ENCODE measurements around the gene EGFL8.
"Not testable (repeated sequence)": the region's sequence is repeated elsewhere in the genome, so short reads cannot be mapped to it uniquely, and the experiment has no call there.

The EGFL8 gene

GRCh38 chr6:32183483-32184083 is 19.2 kb downstream of the EGFL8 start:
- no peak for DNase-seq (ENCODE audit: low read depth in 2 of 2)

- no peak for DNase-seq (ENCODE audit: low read depth in 2 of 2)
Observed at GRCh38 chr6:32184084-32184640, 19.8 kb downstream of the EGFL8 start, which contains the start of gene AGER. TSS of gene AGER (minus strand) at chr6:32184253. CDS start at chr6:32184222, 31 bp downstream.

GRCh38 chr6:32185681-32186131 is 21.3 kb downstream of the EGFL8 start:
- peak in 1 of 2 experiments; percentile 42 for DNase-seq (ENCODE audit: low read depth in 2 of 2)

- not testable (repeated sequence) for DNase-seq (ENCODE audit: low read depth in 2 of 2)
Observed at GRCh38 chr6:32186151-32186840, 21.9 kb downstream of the EGFL8 start.

- no peak for DNase-seq (ENCODE audit: low read depth in 2 of 2)
Observed at GRCh38 chr6:32187009-32187709, 22.8 kb downstream of the EGFL8 start.

DNA sequence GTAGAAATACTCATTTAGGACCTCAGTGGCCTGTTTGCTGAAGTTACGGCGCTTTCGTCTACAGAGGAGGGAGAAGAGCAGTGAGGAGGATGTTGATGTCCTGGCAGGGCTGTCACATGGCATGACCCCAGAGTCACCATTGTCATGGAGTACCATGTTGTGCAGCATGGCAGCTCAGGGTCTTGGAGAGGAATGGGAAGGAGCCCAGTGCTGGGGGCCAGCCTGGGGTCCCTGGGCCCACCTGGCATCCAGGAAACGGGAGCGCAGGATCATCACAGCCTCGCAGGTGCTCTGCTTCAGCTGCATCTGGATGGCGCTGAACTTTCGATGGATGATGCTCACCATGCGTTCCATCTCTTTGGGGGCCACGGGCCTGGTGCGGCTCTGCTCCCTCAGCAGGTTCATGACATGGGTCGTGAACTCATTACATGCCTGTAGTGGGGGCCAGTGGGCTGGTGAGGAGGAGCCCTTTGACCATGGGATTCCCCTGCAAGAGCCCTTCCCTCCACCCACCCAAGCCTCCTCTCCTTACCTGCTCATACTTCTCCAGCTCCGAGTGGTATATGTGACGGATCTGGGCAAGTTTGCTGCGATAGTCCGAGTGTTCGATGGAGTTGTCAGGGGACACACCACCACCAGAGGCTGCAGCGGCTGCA is 23.5 kb downstream of the EGFL8 start:
- DNase-seq (ENCODE audit: low read depth in 2 of 2) = not testable (repeated sequence)

GRCh38 chr6:32188381-32189068 is 24.1 kb downstream of the EGFL8 start:
- no peak for DNase-seq (ENCODE audit: low read depth in 2 of 2)

GRCh38 chr6:32189069-32189741 is 24.8 kb downstream of the EGFL8 start:
- DNase-seq (ENCODE audit: low read depth in 2 of 2) = no peak

GRCh38 chr6:32189742-32190053 is 25.3 kb downstream of the EGFL8 start:
- DNase-seq (ENCODE audit: low read depth in 2 of 2) = no peak

- DNase-seq (ENCODE audit: low read depth in 2 of 2) = peak; percentile 78 to 84
Observed at GRCh38 chr6:32190054-32190851, 25.9 kb downstream of the EGFL8 start, which contains the start of gene PBX2. TSS of gene PBX2 (minus strand) at chr6:32190202. CDS start at chr6:32189915, 287 bp downstream.

- no peak for DNase-seq (ENCODE audit: low read depth in 2 of 2)
Observed at GRCh38 chr6:32190911-32191677, 26.7 kb downstream of the EGFL8 start.

DNA sequence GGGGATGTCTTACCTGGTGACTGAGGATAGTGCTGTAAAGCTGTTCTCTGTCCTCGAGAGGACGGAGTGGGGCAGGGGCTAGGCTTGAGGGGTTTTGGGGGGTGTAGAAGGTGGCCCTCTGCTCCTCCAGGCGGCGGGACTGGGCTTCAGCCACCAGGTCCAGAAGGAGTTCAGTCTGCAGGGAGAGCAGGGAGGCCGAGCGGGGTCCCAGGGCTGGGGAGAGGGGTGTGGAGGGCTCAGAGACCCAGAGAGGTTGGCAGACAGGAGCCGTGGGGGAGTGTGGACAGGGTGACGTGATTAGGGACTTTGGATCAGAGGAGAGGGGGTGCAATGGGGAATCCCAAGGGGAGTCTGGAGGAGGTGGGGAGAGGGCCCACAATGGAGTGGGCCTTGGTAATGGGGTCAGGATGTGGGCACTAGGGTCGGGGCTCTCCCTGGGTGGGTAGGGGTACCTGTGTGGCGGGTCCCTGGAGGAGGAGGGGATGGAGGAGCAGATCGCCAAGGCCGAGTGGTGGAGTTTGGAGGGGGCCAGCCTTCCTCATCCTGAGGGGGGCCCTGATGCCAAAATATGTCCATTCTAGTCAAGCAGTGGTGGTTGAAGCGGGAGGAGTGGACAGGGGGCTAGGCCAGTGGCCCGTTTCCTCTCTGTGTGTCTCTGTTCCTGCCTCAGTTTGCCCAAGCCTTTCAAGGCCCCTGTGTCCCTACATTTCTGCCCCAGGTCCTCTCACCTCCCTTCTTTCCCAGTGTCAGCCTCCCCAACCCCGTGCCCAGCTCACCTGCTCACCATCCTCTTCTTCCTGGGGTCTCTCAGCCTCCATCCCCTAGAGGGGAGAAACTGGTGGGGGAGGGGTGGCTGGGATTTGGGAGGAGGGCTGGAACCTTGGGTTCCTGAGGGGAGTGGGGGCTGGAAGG is 27.6 kb downstream of the EGFL8 start:
- DNase-seq (ENCODE audit: low read depth in 2 of 2) = no peak

- no peak for DNase-seq (ENCODE audit: low read depth in 2 of 2)
Observed at GRCh38 chr6:32192608-32193039, 28.2 kb downstream of the EGFL8 start, which contains the start of gene GPSM3. TSS of gene GPSM3 (minus strand) at chr6:32192643. CDS start at chr6:32192513, 130 bp downstream.

DNA sequence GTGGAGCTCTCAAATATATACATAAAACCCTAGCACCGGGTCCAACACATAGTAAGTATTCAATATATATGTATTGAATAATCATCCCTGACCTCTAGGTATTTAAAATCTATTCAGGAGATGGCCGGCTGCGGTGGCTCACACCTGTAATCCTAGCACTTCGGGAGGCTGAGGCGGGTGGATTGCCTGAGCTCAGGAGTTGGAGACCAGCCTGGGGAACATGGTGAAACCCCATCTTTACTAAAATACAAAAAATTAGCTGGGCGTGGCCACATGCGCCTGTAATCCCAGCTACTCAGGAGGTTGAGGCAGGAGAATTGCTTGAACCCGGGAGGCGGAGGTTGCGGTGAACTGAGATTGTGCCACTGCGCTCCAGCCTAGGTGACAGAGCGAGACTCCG is 28.7 kb downstream of the EGFL8 start:
- DNase-seq (ENCODE audit: low read depth in 2 of 2) = not testable (repeated sequence)

DNA sequence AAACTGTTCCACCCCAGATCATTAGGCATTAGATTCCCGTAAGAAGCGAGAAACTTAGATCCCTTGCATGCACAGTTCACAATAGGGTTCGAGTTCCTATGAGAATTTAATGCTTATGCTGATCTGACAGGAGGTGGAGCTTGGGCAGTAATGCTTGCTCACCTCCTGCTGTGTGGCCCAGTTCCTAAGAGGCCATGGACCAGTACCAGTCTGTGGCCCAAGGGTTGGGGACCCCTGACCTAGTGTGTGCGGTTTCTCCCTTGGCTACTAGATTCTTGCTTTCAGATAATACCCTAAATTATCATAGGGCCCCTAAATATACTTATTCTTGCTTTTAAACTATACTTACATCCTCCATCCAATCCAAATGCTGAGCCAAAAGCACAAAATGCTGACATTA is 30.0 kb downstream of the EGFL8 start:
- DNase-seq (ENCODE audit: low read depth in 2 of 2) = no peak

DNA sequence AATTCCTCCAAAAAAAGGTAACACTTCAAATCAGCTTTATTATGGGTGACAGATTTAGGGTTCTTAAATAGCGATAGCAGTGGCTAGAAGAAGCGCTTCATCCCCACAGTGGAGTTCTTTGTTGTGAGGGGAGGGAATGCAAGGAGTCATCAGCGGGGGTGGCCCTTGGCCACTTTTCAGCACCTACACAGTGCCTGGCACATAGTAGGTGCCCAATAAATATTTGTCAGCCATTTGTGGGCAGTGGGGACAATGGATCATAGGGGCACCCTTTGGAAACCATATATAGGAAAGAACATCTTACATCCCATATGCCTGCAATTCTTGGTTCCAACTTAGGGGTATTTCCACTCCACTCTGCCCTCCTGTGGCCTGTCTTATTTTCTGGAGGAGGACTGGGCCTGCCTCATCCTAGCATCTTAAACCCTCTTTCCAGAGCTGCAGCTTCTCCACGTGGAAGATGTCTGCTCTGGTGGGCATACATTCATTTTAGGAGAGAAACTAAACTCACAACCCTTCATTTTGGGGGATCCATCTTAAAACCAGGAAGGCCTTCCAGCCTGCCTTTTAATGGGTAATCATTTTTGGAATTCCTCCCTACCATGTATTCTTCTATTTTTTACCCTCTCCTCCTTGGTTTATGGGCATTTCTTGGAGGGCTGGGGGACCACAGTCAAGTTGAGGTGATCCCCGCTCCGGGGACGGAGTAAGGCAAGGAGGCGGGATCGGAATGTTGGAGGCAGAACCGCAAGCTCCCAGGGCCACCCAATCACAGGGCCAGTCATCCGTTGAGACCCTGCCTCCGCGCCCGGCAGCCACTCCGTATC is 30.6 kb downstream of the EGFL8 start:
- no peak for DNase-seq (ENCODE audit: low read depth in 2 of 2)

GRCh38 chr6:32195652-32195901 is 31.2 kb downstream of the EGFL8 start:
- peak; percentile 99 to 100 for DNase-seq (ENCODE audit: low read depth in 2 of 2)
